HepG2 (cell line): ENCODE measurements around the gene CACNA2D3. TPM values are rescaled to one million over a fixed set of nuclear protein-coding genes. Genes with fewer than 3 reads are reported as not detected.

Experiments
- ATAC-seq: fragments of 200-7000 bp; cut with Tn5 transposase; 3 replicates; pipeline ENCODE4 v1.9.1; 2020; ENCODE audit warnings: mild to moderate bottlenecking, moderate library complexity
- BruUV-seq: library from RNA; stranded (reverse); fragments of 400-500 nt; replicated peaks from 2 replicates; lab custom pipeline; 2021; lab: Mats Ljungman, UMichigan
- CTCF ChIA-PET: fragments of 300-600 bp; formaldehyde crosslinking; extraction: SDS; loops from one replicate; lab custom pipeline; 2021; ENCODE audit warnings: low total read pairs, inconsistent platforms, low intra/inter-chr PET ratio; lab: Yijun Ruan, JAX
- POLR2A ChIA-PET: fragments of 350-600 bp; sonication (Branson Sonifier 250); formaldehyde crosslinking; loops from one replicate; lab custom pipeline; 2020; ENCODE audit warnings: antibody characterized with exemption, inconsistent platforms; lab: Yijun Ruan, JAX
- DNase-seq: peaks from one replicate; pipeline ENCODE4 v3.0.0-alpha.2; 2015; ENCODE audit warnings: low spot score
- FAIRE-seq: peaks from 3 replicates; lab custom pipeline; 2011; peaks lifted over from hg19 to GRCh38; lab: Jason Lieb, UNC
- H2AFZ ChIP-seq: one replicate; pipeline ENCODE4 v1.6.1; 2011; ENCODE audit warnings: low read length, inconsistent platforms
- H3K27ac ChIP-seq: fragments of 300-600 bp; 3 replicates; pipeline ENCODE4 v1.8.0; 2011; ENCODE audit warnings: mixed run types, mild to moderate bottlenecking, mixed read lengths, low read length, inconsistent platforms; ENCODE audit not compliant: insufficient read depth; ENCODE audit errors: extremely low read length
- H3K27me3 ChIP-seq, 2 experiments: fragments of 200-600 bp in 1 of 2; 2 replicates in 1 of 2; 3 replicates in 1 of 2; pipeline versions ENCODE4 v1.6.0 to v1.8.0; 2011; ENCODE audit warnings: low read length in 2 of 2, mild to moderate bottlenecking in 2 of 2, moderate library complexity in 2 of 2, inconsistent platforms in 1 of 2; ENCODE audit not compliant: insufficient read depth in 2 of 2, control insufficient read depth in 1 of 2
- H3K36me3 ChIP-seq, 2 experiments: fragments of 200-600 bp in 1 of 2; replicated peaks in 1 of 2; 2 replicates in 1 of 2; 3 replicates in 1 of 2; pipeline versions ENCODE4 v1.5.1 to v1.8.0; 2011; ENCODE audit warnings: low read length in 2 of 2, inconsistent platforms in 1 of 2; ENCODE audit not compliant: insufficient read depth in 2 of 2, control insufficient read depth in 1 of 2
- H3K4me1 ChIP-seq: 2 replicates; pipeline ENCODE4 v1.5.1; 2012; ENCODE audit warnings: low read length, inconsistent platforms; ENCODE audit not compliant: insufficient read depth
- H3K4me2 ChIP-seq: 2 replicates; pipeline ENCODE4 v1.6.0; 2011; ENCODE audit warnings: low read depth, low read length, inconsistent platforms
- H3K4me3 ChIP-seq, 3 experiments: fragments of 200-600 bp in 1 of 3; sonication (generic), shearing (Covaris generic) in 1 of 3; replicated peaks in 1 of 3; 2 replicates each; pipeline ENCODE4 v1.5.1; 2011 to 2016; ENCODE audit warnings: low read length in 3 of 3, inconsistent platforms in 2 of 3, low read depth in 2 of 3, mild to moderate bottlenecking in 2 of 3, control low read depth in 1 of 3, mixed read lengths in 1 of 3; ENCODE audit not compliant: insufficient read depth in 1 of 3
- H3K79me2 ChIP-seq: one replicate; pipeline ENCODE4 v1.6.1; 2011; ENCODE audit warnings: low read length, inconsistent platforms; ENCODE audit not compliant: insufficient read depth
- H3K9ac ChIP-seq: 2 replicates; pipeline ENCODE4 v1.6.0; 2011; ENCODE audit warnings: mild to moderate bottlenecking, low read depth, low read length, inconsistent platforms; ENCODE audit not compliant: insufficient read depth
- H3K9me3 ChIP-seq: 2 replicates; pipeline ENCODE4 v1.5.1; 2012; ENCODE audit warnings: mild to moderate bottlenecking, low read length
- H4K20me1 ChIP-seq: 2 replicates; pipeline ENCODE4 v1.6.0; 2011; ENCODE audit warnings: inconsistent platforms, mild to moderate bottlenecking, low read length, moderate library complexity; ENCODE audit not compliant: insufficient read depth
- BATF2 ChIP-seq: sonication (generic); formaldehyde crosslinking; IDR thresholded peaks from 2 replicates; pipeline ENCODE4 v1.8.0; 2022; ENCODE audit warnings: mild to moderate bottlenecking, missing genetic modification reagents, moderate library complexity
- HOXA7 ChIP-seq: sonication (generic); formaldehyde crosslinking; IDR thresholded peaks from 2 replicates; pipeline ENCODE4 v1.8.1; 2022; ENCODE audit warnings: mild to moderate bottlenecking, missing genetic modification reagents, moderate library complexity
- MAFG ChIP-seq: sonication (generic); formaldehyde crosslinking; IDR thresholded peaks from 2 replicates; pipeline ENCODE4 v1.5.1; 2020; ENCODE audit warnings: mild to moderate bottlenecking, missing genetic modification reagents
- MAFK ChIP-seq, 2 experiments: IDR thresholded peaks in 1 of 2; conservative IDR thresholded peaks in 1 of 2; 2 replicates each; pipeline ENCODE4 v1.6.1; 2011; ENCODE audit warnings: improper control_type of control experiment in 2 of 2, low read length in 2 of 2
- POLR2G ChIP-seq: fragments of 200-400 bp; formaldehyde crosslinking; IDR thresholded peaks from 2 replicates; pipeline ENCODE4 v1.6.1; 2018; ENCODE audit warnings: mild to moderate bottlenecking, low read depth, low read length, moderate library complexity
- TGIF2 ChIP-seq: IDR thresholded peaks from 2 replicates; pipeline ENCODE4 v1.6.1; 2016; ENCODE audit warnings: control low read depth, missing compliant biosample characterization
- XBP1 ChIP-seq: sonication (generic); formaldehyde crosslinking; IDR thresholded peaks from 2 replicates; pipeline ENCODE4 v1.5.0; 2020; ENCODE audit warnings: missing genetic modification reagents
- ZBTB8A ChIP-seq: sonication (generic); formaldehyde crosslinking; IDR thresholded peaks from 2 replicates; pipeline ENCODE4 v1.4.0; 2020; ENCODE audit warnings: mild to moderate bottlenecking, low read depth, missing genetic modification reagents, borderline replicate concordance
- ZNF281 ChIP-seq: sonication (generic); formaldehyde crosslinking; IDR thresholded peaks from 2 replicates; pipeline ENCODE4 v1.4.0; 2020; ENCODE audit warnings: missing genetic modification reagents, borderline replicate concordance
- ZNF292 ChIP-seq: sonication (generic); formaldehyde crosslinking; IDR thresholded peaks from 2 replicates; pipeline ENCODE4 v1.8.1; 2022; ENCODE audit warnings: mild to moderate bottlenecking, low read depth, missing genetic modification reagents, borderline replicate concordance
- ZNF414 ChIP-seq: sonication (generic); formaldehyde crosslinking; IDR thresholded peaks from 2 replicates; pipeline ENCODE4 v1.5.0; 2020; ENCODE audit warnings: missing genetic modification reagents
- ZNF430 ChIP-seq: sonication (generic); formaldehyde crosslinking; IDR thresholded peaks from 2 replicates; pipeline ENCODE4 v1.9.0; 2021; ENCODE audit warnings: mild to moderate bottlenecking, missing genetic modification reagents
- WGBS: methylation state at CpG from one replicate; pipeline ENCODE4 v1.1.6; 2017; ENCODE audit warnings: low lambda C conversion rate; 5-methylcytosine and 5-hydroxymethylcytosine counted together
- in situ Hi-C: cut with HindIII; loops from 2 replicates; pipeline ENCODE4 v1.10.0; 2017; ENCODE audit warnings: low pct_unique_long_range_greater_than_20kb; ENCODE audit not compliant: extremely low pct_ligation_motif_present
- intact Hi-C: fragments of 100-400 bp; cut with micrococcal nuclease; formaldehyde crosslinking; loops from one replicate; pipeline ENCODE4 v1.10.0; 2022; ENCODE audit not compliant: unreplicated experiment
- polyA plus RNA-seq, 8 experiments: library from polyadenylated mRNA; depleted of rRNA in 3 of 8; stranded (reverse) in 7 of 8; unstranded in 1 of 8; fragments of >200 nt; fragmentation: Illumina TruSeq in 4 of 8; extraction: Trizol in 4 of 8; gene quantifications; 2 replicates each; pipeline versions ENCODE4 v1.2.1 to v1.2.3, GENCODE V29; 2011 to 2016; ENCODE audit warnings: low read depth in 4 of 8, missing spikeins in 1 of 8, mixed read lengths in 1 of 8; ENCODE audit not compliant: insufficient read depth in 1 of 8
- total RNA-seq, 5 experiments: library from RNA; depleted of rRNA; stranded (reverse); fragments of >200 nt; fragmentation: Illumina TruSeq; extraction: Trizol; gene quantifications; 2 replicates each; pipeline ENCODE4 v1.2.3, GENCODE V29; 2016; ENCODE audit warnings: low read depth in 1 of 5

CACNA2D3 gene
- total and polyA plus RNA-seq, 2 of the 13 experiments (the other 11 are each of a cell fraction or from before 2014, with no cell fraction given): not detected

- Histone ChIP-seq H3K9me3 (no peaks in the 10 kb centered on the region), H2AFZ (no peak overlapping the region), H3K4me1 (no peaks in the 10 kb centered on the region), H3K9ac (no peak overlapping the region), H3K4me3 (no peak overlapping the region), H3K79me2 (no peaks in the 10 kb centered on the region), H3K4me2 (no peak overlapping the region), H4K20me1 (no peaks in the 10 kb centered on the region), H3K27me3 (no peaks in the 10 kb centered on the region), H3K36me3 (no peaks in the 10 kb centered on the region), H3K27ac (no peak overlapping the region)
- CTCF ChIA-PET: no interaction called here
- FAIRE-seq (no peak), ATAC-seq (no peak), DNase-seq (no peak)
- WGBS: 0% methylated on average over 2 of the region's 2 CpGs
- in situ Hi-C loops (no loop called here), intact Hi-C loops (no loop called here)
- POLR2A ChIA-PET: no interaction called here
- TF ChIP-seq BATF2 (no peak), ZNF292 (CRISPR knock-in tag) (no peak), ZBTB8A (CRISPR knock-in tag) (no peak)
- BruUV-seq: no TSS peak
Observed at GRCh38 chr3:54641226-54642014, 519.1 kb downstream of the CACNA2D3 start.

GRCh38 chr3:54642147-54642546 lies 519.8 kb downstream of the CACNA2D3 start:
- H3K27ac ChIP-seq: no peak overlapping the region
- no peaks in the 10 kb centered on the region for H3K27me3 ChIP-seq
- CTCF ChIA-PET: no interaction called here
- 40% methylated on average over 6 of the region's 6 CpGs for WGBS
- H3K4me2 ChIP-seq: no peak overlapping the region
- H4K20me1 ChIP-seq: no peaks in the 10 kb centered on the region
- ATAC-seq (no peak), FAIRE-seq (no peak), DNase-seq (no peak)
- no peaks in the 10 kb centered on the region for H3K36me3 ChIP-seq
- H2AFZ ChIP-seq: no peak overlapping the region
- no peaks in the 10 kb centered on the region for H3K79me2 ChIP-seq
- no peaks in the 10 kb centered on the region; the same call in 1 of the 2 replicates for H3K9me3 ChIP-seq
- POLR2A ChIA-PET: no interaction called here
- H3K4me3 ChIP-seq: no peak overlapping the region
- no TSS peak for BruUV-seq
- no peak overlapping the region for H3K9ac ChIP-seq
- in situ Hi-C loops (no loop called here), intact Hi-C loops (no loop called here)
- no peaks in the 10 kb centered on the region for H3K4me1 ChIP-seq
- TF ChIP-seq MAFK (conservative IDR thresholded peaks at IDR 0.05 in 1 of 2, IDR thresholded peaks at IDR 0.05 in 1 of 2; ENCODE audit: low read length in 2 of 2) (no peak), MAFG (CRISPR knock-in tag) (no peak), POLR2G (no peak), ZNF430 (no peak), TGIF2 (CRISPR knock-in tag) (no peak), HOXA7 (CRISPR knock-in tag) (no peak), ZNF281 (CRISPR knock-in tag) (no peak), XBP1 (no peak), ZNF414 (CRISPR knock-in tag) (no peak)
